GM12872 (cell line): ENCODE measurements around the gene FMN1.

ENCODE experiments used
- TF ChIP-seq, protein P1 (sequence below): IDR thresholded peaks from 3 replicates; pipeline ENCODE4 v1.5.1; 2011; ENCODE audit warnings: low read depth, mild to moderate bottlenecking, low read length, moderate library complexity; ENCODE audit not compliant: insufficient read depth

FMN1 gene

DNA sequence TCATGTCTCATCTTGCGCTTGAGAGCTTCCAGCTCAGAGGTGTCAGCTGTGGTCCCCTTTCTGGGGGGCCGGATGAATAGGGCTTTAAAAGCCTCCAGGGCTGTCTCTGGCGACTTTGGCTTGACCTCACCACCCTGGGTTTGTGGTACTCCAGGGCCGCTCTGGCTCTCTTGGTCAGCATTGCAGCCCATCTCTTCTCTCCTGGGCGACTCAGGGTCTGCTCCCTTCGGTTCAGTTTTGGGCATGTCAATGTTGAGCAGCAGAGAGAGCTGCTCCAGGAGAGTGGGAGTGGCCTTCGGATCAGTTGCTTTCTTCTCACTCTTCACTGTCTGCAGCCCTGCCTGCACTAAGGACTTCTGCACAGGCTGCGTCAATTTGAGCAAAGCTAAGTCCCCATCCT is 127.9 kb downstream of the FMN1 start:
- TF ChIP-seq, protein P1, sequence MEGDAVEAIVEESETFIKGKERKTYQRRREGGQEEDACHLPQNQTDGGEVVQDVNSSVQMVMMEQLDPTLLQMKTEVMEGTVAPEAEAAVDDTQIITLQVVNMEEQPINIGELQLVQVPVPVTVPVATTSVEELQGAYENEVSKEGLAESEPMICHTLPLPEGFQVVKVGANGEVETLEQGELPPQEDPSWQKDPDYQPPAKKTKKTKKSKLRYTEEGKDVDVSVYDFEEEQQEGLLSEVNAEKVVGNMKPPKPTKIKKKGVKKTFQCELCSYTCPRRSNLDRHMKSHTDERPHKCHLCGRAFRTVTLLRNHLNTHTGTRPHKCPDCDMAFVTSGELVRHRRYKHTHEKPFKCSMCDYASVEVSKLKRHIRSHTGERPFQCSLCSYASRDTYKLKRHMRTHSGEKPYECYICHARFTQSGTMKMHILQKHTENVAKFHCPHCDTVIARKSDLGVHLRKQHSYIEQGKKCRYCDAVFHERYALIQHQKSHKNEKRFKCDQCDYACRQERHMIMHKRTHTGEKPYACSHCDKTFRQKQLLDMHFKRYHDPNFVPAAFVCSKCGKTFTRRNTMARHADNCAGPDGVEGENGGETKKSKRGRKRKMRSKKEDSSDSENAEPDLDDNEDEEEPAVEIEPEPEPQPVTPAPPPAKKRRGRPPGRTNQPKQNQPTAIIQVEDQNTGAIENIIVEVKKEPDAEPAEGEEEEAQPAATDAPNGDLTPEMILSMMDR: no peak

DNA sequence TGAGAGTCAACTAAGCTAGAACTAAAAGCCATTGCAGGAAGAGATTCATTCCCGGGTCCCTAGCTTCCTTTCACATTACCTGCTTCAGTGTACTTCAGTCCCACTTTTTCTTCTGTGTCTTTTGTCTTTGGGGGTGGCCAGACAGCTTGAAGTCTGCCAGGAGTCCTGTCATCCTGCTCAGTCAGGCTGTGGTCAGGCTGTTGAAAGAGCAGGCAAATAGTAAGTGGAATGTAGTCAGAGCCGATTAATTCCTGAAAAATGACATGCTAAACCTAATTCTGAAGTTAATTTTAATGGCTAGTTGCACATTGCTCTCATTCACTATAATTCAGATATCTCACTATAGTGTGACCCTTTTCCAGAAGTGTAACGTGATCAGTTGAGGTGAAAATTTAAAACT is 129.6 kb downstream of the FMN1 start:
- TF ChIP-seq, protein P1: no peak

- TF ChIP-seq, protein P1: no peak
These were observed 135.3 kb downstream of the FMN1 start for GRCh38 chr15:33059184-33059583.

- TF ChIP-seq, protein P1: no peak
These were observed 136.7 kb downstream of the FMN1 start for GRCh38 chr15:33057845-33058244.

DNA sequence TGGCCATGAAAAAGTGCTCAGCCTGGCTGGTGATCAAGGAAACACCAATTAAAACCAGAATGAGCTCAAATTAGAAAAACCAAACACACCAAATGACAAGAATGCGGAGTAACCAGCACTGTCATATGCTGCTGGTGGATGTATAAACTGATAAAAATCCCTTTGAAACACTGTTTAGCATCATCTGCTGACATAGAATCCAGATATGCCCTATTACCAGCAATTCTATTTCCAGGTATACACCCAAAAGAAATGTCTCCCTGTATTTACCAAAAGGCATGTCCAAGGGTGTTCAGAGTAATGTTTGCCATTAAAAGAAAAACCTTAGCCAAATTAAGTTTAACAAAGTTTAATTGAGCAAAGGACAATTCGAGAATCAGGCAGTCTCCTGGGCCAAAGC is 138.6 kb downstream of the FMN1 start:
- TF ChIP-seq, protein P1: no peak

DNA sequence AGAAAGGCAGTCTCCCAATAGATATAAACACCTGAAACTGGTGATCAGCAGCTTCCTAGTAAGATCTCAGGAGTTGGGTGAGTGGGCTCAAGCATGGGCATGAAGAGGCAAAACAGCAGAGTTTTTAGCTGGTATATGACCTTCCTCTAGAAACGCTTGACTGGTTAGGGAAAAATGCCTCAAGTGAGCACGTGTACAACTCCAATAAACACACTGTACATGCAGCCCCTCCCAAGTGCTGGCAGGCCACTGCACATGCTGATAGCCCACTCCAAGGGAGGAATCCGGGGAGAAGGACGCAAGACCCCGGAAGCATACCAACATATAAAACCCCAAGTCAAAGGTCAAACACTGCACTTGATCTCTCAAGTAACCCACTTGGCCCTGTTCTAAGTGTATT is 143.0 kb downstream of the FMN1 start:
- TF ChIP-seq, protein P1: no peak

GRCh38 chr15:33048255-33048654 is 146.3 kb downstream of the FMN1 start:
- TF ChIP-seq, protein P1: no peak

- TF ChIP-seq, protein P1: no peak
These were observed 147.4 kb downstream of the FMN1 start for GRCh38 chr15:33047077-33047476.
